VCaP (cell line): ENCODE measurements around the gene DNTT.

Experiments used
- H3K27ac ChIP-seq: fragments of 450-650 bp; 2 replicates; pipeline ENCODE4 v1.5.1; 2017
- TF ChIP-seq, protein P1 (sequence below): fragments of 450-650 bp; conservative IDR thresholded peaks from 2 replicates; pipeline ENCODE4 v1.5.1; 2017; ENCODE audit warnings: mild to moderate bottlenecking, moderate library complexity

Gene DNTT

DNA sequence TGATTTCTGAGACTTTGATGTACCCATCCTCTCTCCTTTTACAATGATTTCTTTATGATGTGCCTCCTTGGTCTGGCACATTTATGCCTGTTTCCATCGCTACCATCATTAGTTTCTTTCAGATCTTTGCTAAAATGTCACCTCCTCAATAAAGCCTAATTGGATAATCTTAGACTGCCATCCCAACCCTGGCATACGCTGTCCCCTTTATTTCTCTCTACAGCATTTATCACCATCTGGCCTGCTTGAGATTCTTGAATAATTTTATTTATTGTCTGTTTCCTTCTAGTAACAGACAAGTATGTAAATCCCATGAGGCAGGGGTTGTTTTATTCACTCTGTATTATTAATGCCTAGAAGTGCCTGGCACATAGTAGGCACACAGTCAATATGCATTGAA, 6.7 kb upstream of the DNTT start:
- H3K27ac ChIP-seq = no peak overlapping the region
- TF ChIP-seq, protein P1, sequence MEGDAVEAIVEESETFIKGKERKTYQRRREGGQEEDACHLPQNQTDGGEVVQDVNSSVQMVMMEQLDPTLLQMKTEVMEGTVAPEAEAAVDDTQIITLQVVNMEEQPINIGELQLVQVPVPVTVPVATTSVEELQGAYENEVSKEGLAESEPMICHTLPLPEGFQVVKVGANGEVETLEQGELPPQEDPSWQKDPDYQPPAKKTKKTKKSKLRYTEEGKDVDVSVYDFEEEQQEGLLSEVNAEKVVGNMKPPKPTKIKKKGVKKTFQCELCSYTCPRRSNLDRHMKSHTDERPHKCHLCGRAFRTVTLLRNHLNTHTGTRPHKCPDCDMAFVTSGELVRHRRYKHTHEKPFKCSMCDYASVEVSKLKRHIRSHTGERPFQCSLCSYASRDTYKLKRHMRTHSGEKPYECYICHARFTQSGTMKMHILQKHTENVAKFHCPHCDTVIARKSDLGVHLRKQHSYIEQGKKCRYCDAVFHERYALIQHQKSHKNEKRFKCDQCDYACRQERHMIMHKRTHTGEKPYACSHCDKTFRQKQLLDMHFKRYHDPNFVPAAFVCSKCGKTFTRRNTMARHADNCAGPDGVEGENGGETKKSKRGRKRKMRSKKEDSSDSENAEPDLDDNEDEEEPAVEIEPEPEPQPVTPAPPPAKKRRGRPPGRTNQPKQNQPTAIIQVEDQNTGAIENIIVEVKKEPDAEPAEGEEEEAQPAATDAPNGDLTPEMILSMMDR = no peak

DNA sequence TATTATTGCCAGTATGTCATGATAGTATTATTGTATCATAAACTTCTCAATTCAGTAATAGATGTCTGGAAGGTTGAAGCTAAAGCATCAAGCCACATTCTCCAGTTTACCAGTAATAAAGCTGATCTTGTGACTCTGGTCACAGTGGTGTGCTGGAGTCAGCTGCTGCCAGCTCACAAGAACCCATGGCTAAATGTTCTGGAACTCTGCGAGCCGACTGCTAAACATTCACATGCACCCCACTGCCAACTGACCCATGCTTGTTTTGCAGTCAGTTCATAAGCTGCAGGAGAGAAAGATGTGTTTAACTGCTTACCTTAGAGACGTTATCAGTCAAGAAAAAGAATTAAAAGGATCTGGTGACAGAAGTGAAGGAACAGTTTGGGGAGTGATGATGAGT, 5.9 kb upstream of the DNTT start:
- TF ChIP-seq, protein P1 = no peak

DNA sequence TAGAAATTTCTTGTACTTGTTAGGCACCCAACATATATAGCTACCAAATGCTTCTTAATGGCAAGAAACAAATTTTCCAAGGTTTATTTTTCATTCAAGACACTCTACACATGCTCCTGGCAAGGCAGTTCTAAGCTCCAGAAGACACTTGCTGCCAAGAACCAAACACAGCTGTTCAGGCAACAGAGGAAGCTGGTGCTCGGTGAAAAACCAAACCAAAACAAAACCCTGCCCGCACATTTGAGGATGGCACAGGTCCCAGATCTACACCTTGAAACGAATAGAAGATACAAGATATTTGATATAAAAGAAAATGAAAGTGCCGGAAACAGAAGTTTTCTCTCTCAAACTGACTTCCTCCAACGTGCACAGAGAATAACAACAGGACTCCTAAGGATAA, 4.9 kb upstream of the DNTT start:
- H3K27ac ChIP-seq = no peak overlapping the region
- TF ChIP-seq, protein P1 = no peak

More for the DNA sequence above, 5.9 kb upstream of the DNTT start:
- H3K27ac ChIP-seq = no peak overlapping the region

DNA sequence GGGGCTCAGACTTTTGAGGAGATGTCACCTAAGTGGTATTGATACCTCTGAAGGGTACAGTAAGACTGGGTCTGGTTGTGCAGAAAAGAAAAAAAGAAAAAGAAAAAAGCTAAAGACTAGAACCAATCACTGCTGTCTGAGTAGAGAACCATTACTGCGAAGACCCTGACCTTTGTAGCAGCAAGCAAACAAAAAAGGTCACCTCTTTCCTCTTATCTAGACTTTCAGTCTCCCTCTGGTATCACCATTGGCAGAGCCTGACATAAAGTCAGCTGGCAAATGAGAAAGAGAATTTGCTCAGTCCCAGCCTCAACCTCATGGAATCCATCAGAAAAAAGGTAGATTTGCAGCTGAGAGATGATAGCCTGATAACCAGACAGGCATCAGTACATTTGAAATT, 2.6 kb upstream of the DNTT start:
- TF ChIP-seq, protein P1 = no peak
- H3K27ac ChIP-seq = no peak overlapping the region

DNA sequence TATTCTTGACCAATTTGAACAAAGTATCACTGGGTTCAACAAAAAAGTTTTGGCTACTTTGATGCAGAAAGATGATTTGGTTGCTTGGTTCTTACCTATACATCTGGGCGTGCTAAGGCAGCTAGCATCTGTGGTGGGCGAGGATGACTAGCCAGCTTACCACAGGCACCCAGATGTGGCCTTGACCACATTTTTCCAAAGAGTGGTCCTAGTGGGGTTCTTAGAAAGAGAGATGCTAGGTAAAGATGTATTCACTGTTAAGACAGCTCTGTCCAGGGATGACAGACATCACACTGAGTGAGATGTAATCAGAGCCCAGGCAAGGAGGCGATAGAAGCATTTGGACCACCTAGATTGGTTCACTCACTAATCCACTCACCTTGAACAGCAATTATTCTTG, 785 bp downstream of the DNTT start:
- TF ChIP-seq, protein P1 = no peak
- H3K27ac ChIP-seq = no peak overlapping the region

DNA sequence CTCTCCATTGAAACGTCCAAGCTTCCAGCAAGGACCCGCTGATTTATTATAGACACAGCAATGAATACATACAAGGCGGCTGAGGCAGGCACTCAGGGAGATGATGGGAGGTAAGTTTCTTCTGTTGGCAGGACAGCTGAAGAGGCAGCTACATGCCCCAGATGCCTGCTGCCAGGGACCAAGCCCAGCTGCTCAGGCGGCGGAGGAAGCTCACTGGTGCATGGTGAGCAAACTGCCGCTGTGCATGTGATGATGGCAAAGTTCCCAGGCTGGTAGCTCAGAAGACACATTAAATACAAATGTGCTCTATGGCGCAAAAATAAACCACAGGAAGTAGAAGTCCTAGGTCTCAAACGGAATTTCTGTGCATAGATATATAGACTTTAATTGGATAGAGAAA, 2.3 kb downstream of the DNTT start:
- H3K27ac ChIP-seq = peak overlapping the region; percentile 68

DNA sequence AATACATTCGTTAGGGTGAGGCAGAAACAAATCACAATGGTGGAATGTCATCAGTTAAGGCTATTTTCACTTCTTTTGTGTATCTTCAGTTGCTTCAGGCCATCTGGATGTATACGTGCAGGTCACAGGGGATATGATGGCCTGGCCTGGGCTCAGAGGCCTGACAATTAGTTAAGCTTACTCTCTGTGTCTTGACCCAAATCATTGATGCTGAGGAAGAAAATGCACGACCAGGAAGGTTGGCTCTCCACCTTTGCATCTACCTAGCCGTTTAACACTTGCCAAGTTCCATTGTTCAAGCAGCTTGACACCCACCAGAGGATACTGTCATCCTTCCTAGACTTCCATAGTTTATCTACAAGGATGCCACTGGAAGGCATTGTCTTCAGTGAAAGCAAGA, 4.6 kb downstream of the DNTT start:
- H3K27ac ChIP-seq = peak overlapping the region; percentile 69

More for the DNA sequence above, 2.3 kb downstream of the DNTT start:
- TF ChIP-seq, protein P1 = no peak

DNA sequence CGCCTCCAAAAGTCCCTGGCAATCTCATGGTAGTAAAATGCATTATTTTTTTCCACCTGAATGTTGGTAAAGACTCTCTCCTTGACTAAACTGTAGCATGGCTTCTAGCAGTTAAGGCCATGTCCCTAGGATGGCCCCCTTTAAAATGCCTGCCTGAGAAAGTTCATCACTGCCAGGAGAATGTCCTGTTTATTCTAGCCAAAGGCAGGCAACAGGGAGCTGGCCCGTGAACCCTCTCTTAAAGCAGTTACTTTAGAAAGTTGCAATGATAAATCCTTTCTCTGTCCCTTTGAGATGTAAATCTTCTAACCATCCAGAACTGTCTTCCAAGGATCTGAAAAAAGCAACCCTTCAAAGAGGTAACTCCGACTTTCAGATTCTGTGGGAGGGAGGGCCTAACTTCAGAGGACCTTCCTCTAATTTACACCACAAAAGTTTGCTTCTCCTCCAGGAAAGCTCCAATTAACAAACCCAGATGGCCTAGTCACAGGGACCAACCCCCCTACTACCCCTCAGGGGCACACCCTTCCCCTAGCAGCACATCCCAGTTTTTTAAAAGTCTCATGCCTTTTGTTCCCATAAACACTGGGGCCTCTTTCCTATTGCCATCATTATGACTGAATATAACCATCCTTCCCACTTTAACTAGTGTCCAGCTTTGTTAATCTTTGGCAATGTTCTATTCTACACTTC, 5.5 kb downstream of the DNTT start:
- peak overlapping the region; percentile 69 for H3K27ac ChIP-seq
- TF ChIP-seq, protein P1 = no peak
